GM19351 (cell line): ENCODE data around the gene ERVV-1.
"Not testable (repeated sequence)": the region's sequence is repeated elsewhere in the genome, so short reads cannot be mapped to it uniquely, and the experiment has no call there.

Source experiments
- ATAC-seq: cut with Tn5 transposase; IDR thresholded peaks from one replicate; pipeline ENCODE4 v1.9.1; 2021; ENCODE audit warnings: mild to moderate bottlenecking, moderate library complexity; ENCODE audit not compliant: unreplicated experiment

ERVV-1 gene

GRCh38 chr19:53013621-53014020 lies at the start of gene ERVV-1:
Gene ERVV-1 (plus strand): TSS chr19:53013921. CDS start chr19:53014091, 170 bp downstream.
- no peak for ATAC-seq

- ATAC-seq: no peak
Measured at GRCh38 chr19:52967772-52968171, 45.9 kb upstream of the ERVV-1 start.

- no peak for ATAC-seq
Measured at GRCh38 chr19:52981329-52981728, 32.4 kb upstream of the ERVV-1 start.

- not testable (repeated sequence) for ATAC-seq
Measured at GRCh38 chr19:52983167-52983566, 30.6 kb upstream of the ERVV-1 start.

GRCh38 chr19:52987221-52987620 lies 26.5 kb upstream of the ERVV-1 start:
- no peak for ATAC-seq

- ATAC-seq: no peak
Measured at GRCh38 chr19:52988506-52988905, 25.2 kb upstream of the ERVV-1 start.

- ATAC-seq: no peak
Measured at GRCh38 chr19:52990759-52991418, 22.8 kb upstream of the ERVV-1 start.

- no peak for ATAC-seq
Measured at GRCh38 chr19:52991484-52991883, 22.2 kb upstream of the ERVV-1 start.

GRCh38 chr19:52992109-52993004 lies 21.4 kb upstream of the ERVV-1 start:
- no peak for ATAC-seq

GRCh38 chr19:52993342-52994178 lies 20.2 kb upstream of the ERVV-1 start:
- no peak for ATAC-seq

- no peak for ATAC-seq
Measured at GRCh38 chr19:52995711-52996110, 18.0 kb upstream of the ERVV-1 start.

GRCh38 chr19:52997975-52998374 lies 15.7 kb upstream of the ERVV-1 start:
- no peak for ATAC-seq

GRCh38 chr19:53002479-53002878 lies 11.2 kb upstream of the ERVV-1 start:
- ATAC-seq: no peak

- ATAC-seq: no peak
Measured at GRCh38 chr19:53004242-53004641, 9.5 kb upstream of the ERVV-1 start.

- ATAC-seq: no peak
Measured at GRCh38 chr19:53007200-53007599, 6.5 kb upstream of the ERVV-1 start.

GRCh38 chr19:53007606-53008005 lies 6.1 kb upstream of the ERVV-1 start:
- no peak for ATAC-seq

- ATAC-seq: no peak
Measured at GRCh38 chr19:53008061-53008778, 5.5 kb upstream of the ERVV-1 start.

GRCh38 chr19:53010494-53010893 lies 3.2 kb upstream of the ERVV-1 start:
- no peak for ATAC-seq

- no peak for ATAC-seq
Measured at GRCh38 chr19:53012006-53012405, 1.7 kb upstream of the ERVV-1 start.

- no peak for ATAC-seq
Measured at GRCh38 chr19:53015159-53015558, 1.4 kb downstream of the ERVV-1 start.

GRCh38 chr19:53015730-53016129 lies 2.0 kb downstream of the ERVV-1 start:
- ATAC-seq: no peak
